Measurements from ENCODE around the gene MTX1. TPM values are rescaled to one million over a fixed set of nuclear protein-coding genes. Genes with fewer than 3 reads are reported as not detected.
"Not testable (repeated sequence)": the region's sequence is repeated elsewhere in the genome, so short reads cannot be mapped to it uniquely, and the experiment has no call there.

Gene MTX1
- total RNA-seq, 4 donors from 2014 or later = 14.4 to 26.9 (median 24.6) TPM

- Histone ChIP-seq H3K27ac (peak overlapping the region; percentile 80 to 94 (median 90)), H3K4me1 (peaks cover 25 to 26% of the 10 kb centered on the region in 2 donors), H3K27me3 (no peaks in the 10 kb centered on the region), H3K4me3 (peak overlapping the region; percentile 56 to 79 (median 70)), H3K36me3 (peaks cover 0 to 22% of the 10 kb centered on the region in 2 donors), H3K9me3 (no peaks in the 10 kb centered on the region)
- TF ChIP-seq POLR2A (IDR thresholded peaks at IDR 0.05) (no peak), CTCF (IDR thresholded peaks at IDR 0.05 in 4 of 5, conservative IDR thresholded peaks at IDR 0.05 in 1 of 5) (no peak)
- DNase-seq (no peak), ATAC-seq (no peak)
- intact Hi-C loops (cut with DNase I; ENCODE audit: low total_unique reads) = loop anchor here (2.0 kb wide), 1 partner anchor 64 kb away; the partner anchor contains the start of gene FDPS
- in situ Hi-C loops (cut with MboI; ENCODE audit: low sequenced_read_pairs in 4 of 4) = loop anchor here in 1 of 4 donors (5.0 kb wide), 1 partner anchor 37 kb away; no protein-coding TSS in a partner anchor
These were observed 36.6 kb downstream of the MTX1 start for GRCh38 chr1:155245163-155245524.

DNA sequence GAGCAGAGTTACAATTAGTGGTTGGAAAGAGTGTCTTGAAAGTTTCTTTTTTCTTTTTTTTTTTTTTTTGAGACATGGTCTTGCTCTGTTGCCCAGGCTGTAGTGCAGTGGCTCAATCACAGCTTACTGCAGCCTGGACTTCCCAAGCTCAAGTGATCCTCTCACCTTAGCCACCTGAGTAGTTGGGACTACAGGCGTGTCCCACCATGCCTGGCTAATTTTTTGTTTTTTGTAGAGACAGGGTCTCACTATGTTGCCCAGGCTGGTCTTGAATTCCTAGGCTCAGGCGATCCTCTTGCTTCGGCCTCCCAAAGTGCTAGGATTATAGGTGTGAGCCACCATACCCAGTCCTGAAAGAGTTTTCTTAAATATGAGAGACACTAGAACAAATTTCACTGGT, 38.3 kb downstream of the MTX1 start:
- peaks cover 18 to 21% of the 10 kb centered on the region in 2 donors for H3K4me1 ChIP-seq
- H3K27me3 ChIP-seq; DNase-seq; H3K9me3 ChIP-seq; H3K27ac ChIP-seq; ATAC-seq; H3K4me3 ChIP-seq; intact Hi-C loops (cut with DNase I; ENCODE audit: low total_unique reads): not testable (repeated sequence)
- H3K36me3 ChIP-seq = peaks cover 0 to 22% of the 10 kb centered on the region in 2 donors
- in situ Hi-C loops (cut with MboI; ENCODE audit: low sequenced_read_pairs in 4 of 4) = loop anchor here in 1 of 4 donors (5.0 kb wide), 1 partner anchor 36 kb away; no protein-coding TSS in a partner anchor

DNA sequence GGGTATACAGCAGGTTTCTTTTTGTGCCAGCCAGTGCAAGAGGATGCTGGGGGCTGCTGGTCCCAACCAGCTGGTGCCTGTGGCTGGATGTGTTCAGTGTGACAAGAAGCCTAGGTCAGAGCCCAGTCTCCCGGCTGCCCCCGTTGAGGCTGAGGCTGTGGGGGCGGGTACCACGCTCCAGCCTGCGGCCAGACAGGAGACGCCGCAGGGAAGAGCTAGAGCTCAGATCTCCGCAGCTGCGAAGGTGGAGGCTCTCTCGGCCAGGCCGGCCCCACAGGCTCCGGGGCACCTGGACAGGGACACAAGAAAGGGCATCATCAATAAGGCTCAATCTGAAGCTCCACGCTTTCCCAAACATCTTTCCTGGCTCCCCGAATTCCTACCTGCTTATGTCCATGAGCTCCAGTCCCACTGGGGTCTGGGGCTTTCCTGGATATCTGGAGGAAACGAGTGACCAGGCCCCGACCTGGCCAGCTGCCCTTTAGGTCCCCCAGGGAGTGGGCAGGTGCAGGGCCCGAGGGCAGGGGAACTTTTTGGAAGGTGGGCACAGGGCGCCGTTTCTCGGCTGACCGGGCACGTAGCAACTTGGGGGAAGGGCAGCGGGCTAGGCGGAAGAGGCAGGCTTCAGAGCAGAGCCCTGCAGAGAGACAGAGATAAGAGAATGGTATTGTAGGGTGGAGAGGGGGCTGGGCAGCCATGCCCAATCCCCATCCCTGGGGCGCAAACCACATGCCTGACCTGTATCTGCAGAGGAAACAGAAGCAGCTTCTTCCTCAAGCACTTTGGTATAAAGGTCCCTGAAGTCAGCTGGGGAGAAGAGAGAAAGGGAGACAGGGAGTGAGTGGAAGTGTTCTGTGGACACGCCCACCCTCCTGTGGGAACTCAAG, 39.4 kb downstream of the MTX1 start:
- H3K36me3 ChIP-seq = peaks cover 0 to 22% of the 10 kb centered on the region in 2 donors
- no peak overlapping the region for H3K4me3 ChIP-seq
- DNase-seq (no peak), ATAC-seq (no peak)
- in situ Hi-C loops (cut with MboI; ENCODE audit: low sequenced_read_pairs in 4 of 4) = loop anchor here in 1 of 4 donors (5.0 kb wide), 1 partner anchor 34 kb away; no protein-coding TSS in a partner anchor
- H3K9me3 ChIP-seq = no peaks in the 10 kb centered on the region
- TF ChIP-seq POLR2A (IDR thresholded peaks at IDR 0.05) = no peak
- TF ChIP-seq CTCF (IDR thresholded peaks at IDR 0.05 in 4 of 5, conservative IDR thresholded peaks at IDR 0.05 in 1 of 5) = no peak
- intact Hi-C loops (cut with DNase I; ENCODE audit: low total_unique reads) = no loop called here
- peaks cover 17 to 21% of the 10 kb centered on the region in 2 donors for H3K4me1 ChIP-seq
- H3K27me3 ChIP-seq = no peaks in the 10 kb centered on the region
- H3K27ac ChIP-seq = no peak overlapping the region

DNA sequence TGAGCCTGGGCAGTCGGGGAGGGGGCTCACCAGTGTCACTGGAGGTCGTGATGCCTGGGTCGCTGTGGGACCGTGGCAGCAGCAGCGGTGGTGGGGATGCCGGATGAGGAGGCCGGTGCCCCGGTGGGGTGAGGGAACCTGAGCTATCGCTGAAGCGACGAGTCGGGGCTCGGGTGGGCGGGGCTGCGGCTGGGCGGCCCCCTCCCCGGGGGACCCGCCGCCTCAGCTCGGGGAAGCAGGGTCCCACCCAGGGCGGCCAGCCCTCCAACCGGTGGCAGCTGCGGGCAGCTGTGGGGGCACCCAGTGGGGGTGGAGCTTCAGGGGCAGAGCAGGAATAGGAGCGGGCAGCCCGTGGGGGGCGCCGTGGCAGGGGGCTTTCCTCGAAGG, 41.7 kb downstream of the MTX1 start:
- Histone ChIP-seq H3K4me1 (peaks cover 12 to 26% of the 10 kb centered on the region in 2 donors), H3K36me3 (peaks cover 0 to 22% of the 10 kb centered on the region in 2 donors), H3K27ac (peak overlapping the region in 1 of 4 donors; percentile 43), H3K9me3 (no peaks in the 10 kb centered on the region), H3K27me3 (no peaks in the 10 kb centered on the region), H3K4me3 (peak overlapping the region in 1 of 4 donors; percentile 16)
- ATAC-seq = no peak
- TF ChIP-seq CTCF (IDR thresholded peaks at IDR 0.05 in 4 of 5, conservative IDR thresholded peaks at IDR 0.05 in 1 of 5) (no peak), POLR2A (IDR thresholded peaks at IDR 0.05) (no peak)
- in situ Hi-C loops (cut with MboI; ENCODE audit: low sequenced_read_pairs in 4 of 4) (loop anchor here in 1 of 4 donors (10.0 kb wide), 1 partner anchor 65 kb away; no protein-coding TSS in a partner anchor), intact Hi-C loops (cut with DNase I; ENCODE audit: low total_unique reads) (loop anchor here (1.0 kb wide), 2 partner anchors 74 to 342 kb away; no protein-coding TSS in a partner anchor)
- no peak for DNase-seq

All from gastrocnemius medialis (tissue), 4 donors.